Naive thymus-derived CD8-positive, alpha-beta T cell (primary cell): ENCODE data around the gene CD68. TPM values are rescaled to one million over a fixed set of nuclear protein-coding genes. Genes with fewer than 3 reads are reported as not detected.

Experiments used
- ATAC-seq, 2 donors: fragments of 150-1000 bp; cut with Tn5 transposase in 1 of 2; sonication (Bioruptor Pico), chemical (Tn5 transposase) in 1 of 2; 1 replicate in 1 of 2; 2 replicates in 1 of 2; pipeline ENCODE4 v1.10.0; 2021; ENCODE audit warnings: mild to moderate bottlenecking in 2 of 2, moderate library complexity in 2 of 2
- POLR2A ChIA-PET: fragments of 350-600 bp; sonication (Branson Sonifier 250); formaldehyde crosslinking; loops from one replicate; lab custom pipeline; 2021; ENCODE audit warnings: antibody characterized with exemption; lab: Charles Lee
- DNase-seq, 10 donors: peaks; one replicate each; pipeline versions ENCODE4 v3.0.0 to v3.0.0-alpha.2; 2020 to 2022
- H3K27ac Mint-ChIP-seq, 10 donors: one replicate each; pipeline ENCODE4 v1.8.0; 2020 to 2022; ENCODE audit warnings: mild to moderate bottlenecking in 10 of 10, mixed read lengths in 10 of 10, moderate library complexity in 4 of 10, inconsistent platforms in 1 of 10
- H3K27me3 Mint-ChIP-seq, 5 donors: one replicate each; pipeline ENCODE4 v1.8.0; 2021 to 2022; ENCODE audit warnings: mixed read lengths in 5 of 5
- H3K36me3 Mint-ChIP-seq, 3 donors: one replicate each; pipeline ENCODE4 v1.8.0; 2020 to 2022; ENCODE audit warnings: mixed read lengths in 3 of 3, mild to moderate bottlenecking in 2 of 3, inconsistent platforms in 1 of 3
- H3K4me1 Mint-ChIP-seq, 4 donors: one replicate each; pipeline ENCODE4 v1.8.0; 2021 to 2022; ENCODE audit warnings: mixed read lengths in 4 of 4
- H3K4me3 Mint-ChIP-seq, 10 donors: one replicate each; pipeline ENCODE4 v1.8.0; 2020 to 2022; ENCODE audit warnings: mild to moderate bottlenecking in 10 of 10, mixed read lengths in 10 of 10, moderate library complexity in 6 of 10, inconsistent platforms in 1 of 10
- H3K9me3 Mint-ChIP-seq, 9 donors: one replicate each; pipeline ENCODE4 v1.8.0; 2020 to 2022; ENCODE audit warnings: mixed read lengths in 9 of 9, mild to moderate bottlenecking in 3 of 9, inconsistent platforms in 1 of 9, moderate library complexity in 1 of 9
- polyA plus RNA-seq, 3 donors: library from polyadenylated mRNA; unstranded; fragments of 300-500 nt; fragmentation: Illumina TruSeq; gene quantifications; one replicate each; pipeline ENCODE4 v1.2.3, GENCODE V29; 2021
- total RNA-seq, 8 experiments: library from RNA in 2 of 8; stranded (reverse) in 2 of 8; gene quantifications; one replicate each; pipeline ENCODE4 v1.2.3 and lab custom pipeline; 2021 to 2026

CD68 gene
- total and polyA plus RNA-seq, 5 experiments from 2014 or later, result 0.15 to 4.6 (median 0.59) TPM

DNA sequence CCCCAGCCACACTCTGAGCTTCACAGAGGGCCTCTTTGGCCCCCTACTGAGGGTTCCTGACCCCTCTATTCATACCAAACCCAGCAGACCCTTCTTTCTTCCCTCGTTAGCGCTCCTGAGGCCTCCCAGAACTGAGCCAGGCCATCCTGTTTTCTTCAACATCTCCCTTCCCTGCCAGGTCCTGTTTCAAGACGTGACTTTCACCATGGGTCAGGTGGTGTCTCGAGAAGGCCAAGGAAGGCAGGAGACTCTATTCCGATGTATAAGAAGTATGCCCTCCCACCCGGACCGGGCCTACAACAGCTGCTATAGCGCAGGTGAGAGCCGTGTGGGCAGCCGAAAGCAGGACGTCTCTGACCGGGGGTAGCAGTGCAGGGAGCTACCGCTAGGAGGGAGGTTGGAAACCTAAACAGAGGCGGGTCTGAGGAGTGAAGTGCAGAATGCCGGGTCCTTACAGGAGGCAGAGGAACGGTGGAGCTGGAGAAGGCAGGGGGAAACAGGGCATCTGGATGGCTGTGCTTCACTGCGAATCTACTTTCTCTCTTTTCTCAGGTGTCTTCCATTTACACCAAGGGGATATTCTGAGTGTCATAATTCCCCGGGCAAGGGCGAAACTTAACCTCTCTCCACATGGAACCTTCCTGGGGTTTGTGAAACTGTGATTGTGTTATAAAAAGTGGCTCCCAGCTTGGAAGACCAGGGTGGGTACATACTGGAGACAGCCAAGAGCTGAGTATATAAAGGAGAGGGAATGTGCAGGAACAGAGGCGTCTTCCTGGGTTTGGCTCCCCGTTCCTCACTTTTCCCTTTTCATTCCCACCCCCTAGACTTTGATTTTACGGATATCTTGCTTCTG lies 19.0 kb upstream of the CD68 start:
- Mint-ChIP-seq H3K4me3 (peak overlapping the region; percentile 88 to 98 (median 94)), H3K36me3 (peaks cover 0 to 21% (median 3%) of the 10 kb centered on the region in 3 donors), H3K27ac (peak overlapping the region; percentile 83 to 99 (median 97)), H3K9me3 (no peaks in the 10 kb centered on the region), H3K27me3 (no peaks in the 10 kb centered on the region), H3K4me1 (peaks cover 34 to 62% (median 59%) of the 10 kb centered on the region in 4 donors)
- peak in 7 of 10 donors; percentile 33 to 53 (median 44) for DNase-seq
- ATAC-seq, result peak; percentile 17 to 22
- POLR2A ChIA-PET, result interaction anchor here (0.7 to 3.9 kb wide), 33 partner anchors 8 to 224 kb away, joined by 3 to 37 read pairs (median 6); partner anchors contain the start of genes ACAP1, ATP1B2, CD68 and MPDU1

DNA sequence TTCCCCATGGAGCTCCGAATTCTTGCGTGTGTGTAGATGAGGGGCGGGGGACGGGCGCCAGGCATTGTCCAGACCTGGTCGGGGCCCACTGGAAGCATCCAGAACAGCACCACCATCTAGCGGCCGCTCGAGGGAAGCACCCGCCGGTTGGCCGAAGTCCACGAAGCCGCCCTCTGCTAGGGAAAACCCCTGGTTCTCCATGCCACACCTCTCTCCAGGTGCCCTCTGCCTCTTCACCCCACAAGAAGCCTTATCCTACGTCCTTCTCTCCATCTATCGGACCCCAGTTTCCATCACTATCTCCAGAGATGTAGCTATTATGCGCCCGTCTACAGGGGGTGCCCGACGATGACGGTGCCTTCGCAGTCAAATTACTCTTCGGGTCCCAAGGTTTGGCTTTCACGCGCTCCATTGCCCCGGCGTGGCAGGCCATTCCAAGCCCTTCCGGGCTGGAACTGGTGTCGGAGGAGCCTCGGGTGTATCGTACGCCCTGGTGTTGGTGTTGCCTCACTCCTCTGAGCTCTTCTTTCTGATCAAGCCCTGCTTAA lies 18.3 kb upstream of the CD68 start:
- peaks cover 31 to 59% (median 55%) of the 10 kb centered on the region in 4 donors for H3K4me1 Mint-ChIP-seq
- no peaks in the 10 kb centered on the region for H3K27me3 Mint-ChIP-seq
- H3K36me3 Mint-ChIP-seq, result peaks cover 0 to 27% (median 3%) of the 10 kb centered on the region in 3 donors
- peak overlapping the region; percentile 83 to 99 (median 97) for H3K27ac Mint-ChIP-seq
- peak; percentile 62 to 69 for ATAC-seq
- no peaks in the 10 kb centered on the region for H3K9me3 Mint-ChIP-seq
- H3K4me3 Mint-ChIP-seq, result peak overlapping the region; percentile 88 to 98 (median 94)
- DNase-seq, result peak; percentile 60 to 89 (median 78)
- POLR2A ChIA-PET, result interaction anchor here (0.6 to 3.9 kb wide), 36 partner anchors 9 to 595 kb away, joined by 3 to 37 read pairs (median 6); partner anchors contain the start of genes ACAP1, ATP1B2, CD68 and MPDU1

DNA sequence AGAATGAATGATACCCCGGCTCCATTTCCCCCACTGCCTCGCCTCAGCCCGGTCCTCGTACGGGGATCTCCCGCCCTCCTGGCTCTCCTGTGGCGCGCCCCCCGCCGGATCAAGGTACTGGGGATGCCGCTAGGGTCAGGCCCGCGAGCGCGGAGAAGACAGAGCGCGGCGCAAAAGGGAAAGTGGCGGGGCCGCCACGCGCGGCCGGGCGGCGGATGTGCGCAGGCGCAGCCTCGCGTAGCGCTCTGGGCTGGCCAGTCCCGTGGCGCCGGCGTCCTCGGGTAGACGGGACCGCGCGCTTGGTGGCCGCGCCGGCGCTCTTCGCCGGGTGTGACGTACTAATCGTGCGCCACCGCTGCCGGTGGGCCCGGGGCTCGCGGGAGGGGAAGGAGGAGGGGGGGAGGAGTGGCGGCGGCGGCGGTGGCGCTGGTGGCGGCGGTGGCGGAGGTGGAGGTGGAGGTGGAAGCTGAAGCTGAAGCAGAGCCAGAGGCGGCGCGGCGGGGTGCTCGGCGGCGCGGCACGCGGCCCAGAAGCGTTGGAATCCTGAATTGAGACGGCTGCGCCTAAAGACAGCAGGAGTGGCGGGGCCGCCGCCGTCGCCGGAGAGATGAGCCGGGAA lies 17.7 kb upstream of the CD68 start, which contains the start of gene SENP3:
SENP3 (plus strand) TSS at position 331 of the 619 bp plus-strand sequence. CDS start 1,158 bp downstream, outside the sequence.
- peak within 1 kb of the TSS; percentile 88 to 98 (median 94) for H3K4me3 Mint-ChIP-seq
- peaks cover 0 to 28% (median 4%) of the 10 kb centered on the region in 3 donors for H3K36me3 Mint-ChIP-seq
- H3K27me3 Mint-ChIP-seq, result no peaks in the 10 kb centered on the region
- peak within 1 kb of the TSS; percentile 83 to 99 (median 97) for H3K27ac Mint-ChIP-seq
- DNase-seq (peak; percentile 87 to 95 (median 90)), ATAC-seq (peak; percentile 84 to 87)
- H3K4me1 Mint-ChIP-seq, result peaks cover 28 to 55% (median 50%) of the 10 kb centered on the region in 4 donors
- no peaks in the 10 kb centered on the region for H3K9me3 Mint-ChIP-seq
- POLR2A ChIA-PET, result interaction anchor here (0.6 to 3.9 kb wide), 30 partner anchors 9 to 595 kb away, joined by 3 to 37 read pairs (median 7); partner anchors contain the start of genes ACAP1, CD68, FXR2 and MPDU1

DNA sequence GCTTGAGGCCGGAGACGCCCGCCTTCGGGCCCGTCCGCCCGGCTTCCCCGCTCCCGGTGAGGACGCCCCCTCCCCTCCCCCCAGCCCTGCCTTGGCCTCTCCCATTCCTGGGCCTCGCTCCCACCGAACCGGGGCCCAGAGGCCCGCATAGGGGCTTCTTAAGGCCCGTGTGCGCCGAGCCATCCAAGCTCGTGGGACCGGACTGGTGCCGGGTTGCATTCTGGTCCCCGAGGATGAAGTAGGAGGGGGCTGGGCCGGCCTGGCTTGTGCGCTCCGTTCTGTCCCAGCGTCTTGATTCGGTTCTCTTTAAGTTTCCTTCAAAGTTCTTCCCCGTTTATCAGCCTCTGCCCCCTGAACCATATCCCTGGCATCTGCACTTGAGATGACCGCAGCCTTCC lies 17.2 kb upstream of the CD68 start:
- H3K36me3 Mint-ChIP-seq, result peaks cover 0 to 33% (median 7%) of the 10 kb centered on the region in 3 donors
- H3K9me3 Mint-ChIP-seq, result no peaks in the 10 kb centered on the region
- no peaks in the 10 kb centered on the region for H3K27me3 Mint-ChIP-seq
- peak overlapping the region; percentile 72 to 97 (median 90) for H3K27ac Mint-ChIP-seq
- peak in 1 of 2 donors; percentile 5 for ATAC-seq
- peaks cover 28 to 54% (median 48%) of the 10 kb centered on the region in 4 donors for H3K4me1 Mint-ChIP-seq
- POLR2A ChIA-PET, result interaction anchor here (1.1 to 3.9 kb wide), 11 partner anchors 10 to 126 kb away, joined by 3 to 37 read pairs (median 13); partner anchors contain the start of genes CD68, FXR2, MPDU1 and TMEM102
- no peak for DNase-seq
- peak overlapping the region; percentile 81 to 98 (median 90) for H3K4me3 Mint-ChIP-seq

DNA sequence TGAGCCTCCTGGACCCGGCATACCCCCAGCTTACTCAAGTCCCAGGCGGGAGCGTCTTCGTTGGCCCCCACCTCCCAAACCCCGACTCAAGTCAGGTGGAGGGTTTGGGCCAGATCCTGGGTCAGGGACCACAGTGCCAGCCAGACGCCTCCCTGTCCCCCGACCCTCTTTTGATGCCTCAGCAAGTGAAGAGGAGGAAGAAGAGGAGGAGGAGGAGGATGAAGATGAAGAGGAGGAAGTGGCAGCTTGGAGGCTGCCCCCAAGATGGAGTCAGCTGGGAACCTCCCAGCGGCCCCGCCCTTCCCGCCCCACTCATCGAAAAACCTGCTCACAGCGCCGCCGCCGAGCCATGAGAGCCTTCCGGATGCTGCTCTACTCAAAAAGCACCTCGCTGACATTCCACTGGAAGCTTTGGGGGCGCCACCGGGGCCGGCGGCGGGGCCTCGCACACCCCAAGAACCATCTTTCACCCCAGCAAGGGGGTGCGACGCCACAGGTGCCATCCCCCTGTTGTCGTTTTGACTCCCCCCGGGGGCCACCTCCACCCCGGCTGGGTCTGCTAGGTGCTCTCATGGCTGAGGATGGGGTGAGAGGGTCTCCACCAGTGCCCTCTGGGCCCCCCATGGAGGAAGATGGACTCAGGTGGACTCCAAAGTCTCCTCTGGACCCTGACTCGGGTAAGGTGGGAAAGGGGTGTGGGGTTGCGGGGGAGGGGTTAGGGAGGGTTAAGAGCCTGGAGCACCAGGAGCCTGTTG lies 16.1 kb upstream of the CD68 start:
- H3K9me3 Mint-ChIP-seq, result no peaks in the 10 kb centered on the region
- H3K27ac Mint-ChIP-seq, result peak overlapping the region in 6 of 10 donors; percentile 56 to 92 (median 84)
- POLR2A ChIA-PET, result interaction anchor here (1.4 to 3.9 kb wide), 3 partner anchors 20 to 128 kb away, joined by 3 to 33 read pairs (median 14); partner anchors contain the start of genes MPDU1, TMEM102, TP53 and WRAP53
- ATAC-seq (no peak), DNase-seq (no peak)
- peaks cover 28 to 50% (median 43%) of the 10 kb centered on the region in 4 donors for H3K4me1 Mint-ChIP-seq
- no peaks in the 10 kb centered on the region for H3K27me3 Mint-ChIP-seq
- H3K4me3 Mint-ChIP-seq, result peak overlapping the region; percentile 81 to 98 (median 88)
- peaks cover 0 to 39% (median 7%) of the 10 kb centered on the region in 3 donors for H3K36me3 Mint-ChIP-seq

DNA sequence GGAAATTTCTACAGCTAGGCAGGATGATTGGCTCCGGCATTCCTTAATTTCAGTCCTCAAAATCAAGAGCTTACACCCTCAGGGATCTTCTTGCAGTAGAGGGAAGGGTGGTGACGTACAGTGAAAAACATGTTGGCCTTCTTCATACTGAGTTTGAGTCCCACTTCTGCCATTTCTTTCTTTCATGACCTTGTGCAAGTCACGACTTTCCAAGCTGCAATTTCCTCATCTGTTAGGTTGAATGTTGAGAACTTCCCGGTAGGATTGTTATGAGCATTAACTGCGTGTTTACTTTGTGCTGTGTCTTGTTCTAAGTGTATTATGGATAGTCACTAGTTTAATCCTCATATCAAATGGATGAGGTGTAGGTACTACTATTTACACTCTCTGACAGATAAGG lies 9.9 kb upstream of the CD68 start:
- ATAC-seq (no peak), DNase-seq (no peak)
- POLR2A ChIA-PET, result interaction anchor here (0.6 to 7.4 kb wide), 7 partner anchors 13 to 117 kb away, joined by 3 to 129 read pairs (median 4); partner anchors contain the start of genes MPDU1, TP53 and WRAP53
- Mint-ChIP-seq H3K36me3 (peaks cover 4 to 76% (median 17%) of the 10 kb centered on the region in 3 donors), H3K9me3 (peaks cover 0 to 1% (median 0%) of the 10 kb centered on the region in 9 donors), H3K4me3 (peak overlapping the region in 1 of 10 donors; percentile 3), H3K27ac (peak overlapping the region in 3 of 10 donors; percentile 0 to 39 (median 33)), H3K27me3 (no peaks in the 10 kb centered on the region), H3K4me1 (peaks cover 18 to 26% (median 23%) of the 10 kb centered on the region in 4 donors)

DNA sequence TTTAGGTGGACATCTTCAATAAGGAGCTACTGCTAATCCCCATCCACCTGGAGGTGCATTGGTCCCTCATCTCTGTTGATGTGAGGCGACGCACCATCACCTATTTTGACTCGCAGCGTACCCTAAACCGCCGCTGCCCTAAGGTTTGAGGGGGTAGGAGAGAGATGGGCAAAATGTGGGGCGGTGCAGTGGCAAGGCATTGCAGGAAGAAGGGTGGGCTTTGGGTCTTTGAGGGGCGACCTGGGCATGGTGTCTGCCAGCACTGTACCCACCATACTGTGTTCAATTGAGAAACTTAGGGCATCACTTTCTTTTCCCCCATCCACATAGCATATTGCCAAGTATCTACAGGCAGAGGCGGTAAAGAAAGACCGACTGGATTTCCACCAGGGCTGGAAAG lies 9.1 kb upstream of the CD68 start:
- H3K4me3 Mint-ChIP-seq, result peak overlapping the region in 2 of 10 donors; percentile 10 to 26
- POLR2A ChIA-PET, result interaction anchor here (0.6 to 7.4 kb wide), 5 partner anchors 13 to 116 kb away, joined by 4 to 129 read pairs (median 4); partner anchors contain the start of genes MPDU1, TP53 and WRAP53
- no peak for ATAC-seq
- no peaks in the 10 kb centered on the region for H3K27me3 Mint-ChIP-seq
- H3K27ac Mint-ChIP-seq, result peak overlapping the region in 8 of 10 donors; percentile 29 to 84 (median 62)
- peaks cover 0 to 1% (median 0%) of the 10 kb centered on the region in 9 donors for H3K9me3 Mint-ChIP-seq
- H3K36me3 Mint-ChIP-seq, result peaks cover 4 to 76% (median 23%) of the 10 kb centered on the region in 3 donors
- no peak for DNase-seq
- H3K4me1 Mint-ChIP-seq, result peaks cover 18 to 34% (median 31%) of the 10 kb centered on the region in 4 donors

DNA sequence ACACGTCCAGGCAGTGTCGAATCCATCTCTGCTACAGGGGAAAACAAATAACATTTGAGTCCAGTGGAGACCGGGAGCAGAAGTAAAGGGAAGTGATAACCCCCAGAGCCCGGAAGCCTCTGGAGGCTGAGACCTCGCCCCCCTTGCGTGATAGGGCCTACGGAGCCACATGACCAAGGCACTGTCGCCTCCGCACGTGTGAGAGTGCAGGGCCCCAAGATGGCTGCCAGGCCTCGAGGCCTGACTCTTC lies 7.2 kb upstream of the CD68 start:
- H3K27me3 Mint-ChIP-seq, result no peaks in the 10 kb centered on the region
- peaks cover 21 to 50% (median 43%) of the 10 kb centered on the region in 4 donors for H3K4me1 Mint-ChIP-seq
- POLR2A ChIA-PET, result interaction anchor here (0.7 to 7.4 kb wide), 13 partner anchors 11 to 267 kb away, joined by 3 to 129 read pairs (median 7); partner anchors contain the start of genes ACAP1, FXR2, MPDU1 and POLR2A
- ATAC-seq (peak in 1 of 2 donors; percentile 83), DNase-seq (no peak)
- H3K27ac Mint-ChIP-seq, result peak overlapping the region; percentile 95 to 100 (median 99)
- peaks cover 0 to 1% (median 0%) of the 10 kb centered on the region in 9 donors for H3K9me3 Mint-ChIP-seq
- H3K36me3 Mint-ChIP-seq, result peaks cover 4 to 77% (median 34%) of the 10 kb centered on the region in 3 donors
- peak overlapping the region; percentile 91 to 100 (median 98) for H3K4me3 Mint-ChIP-seq

DNA sequence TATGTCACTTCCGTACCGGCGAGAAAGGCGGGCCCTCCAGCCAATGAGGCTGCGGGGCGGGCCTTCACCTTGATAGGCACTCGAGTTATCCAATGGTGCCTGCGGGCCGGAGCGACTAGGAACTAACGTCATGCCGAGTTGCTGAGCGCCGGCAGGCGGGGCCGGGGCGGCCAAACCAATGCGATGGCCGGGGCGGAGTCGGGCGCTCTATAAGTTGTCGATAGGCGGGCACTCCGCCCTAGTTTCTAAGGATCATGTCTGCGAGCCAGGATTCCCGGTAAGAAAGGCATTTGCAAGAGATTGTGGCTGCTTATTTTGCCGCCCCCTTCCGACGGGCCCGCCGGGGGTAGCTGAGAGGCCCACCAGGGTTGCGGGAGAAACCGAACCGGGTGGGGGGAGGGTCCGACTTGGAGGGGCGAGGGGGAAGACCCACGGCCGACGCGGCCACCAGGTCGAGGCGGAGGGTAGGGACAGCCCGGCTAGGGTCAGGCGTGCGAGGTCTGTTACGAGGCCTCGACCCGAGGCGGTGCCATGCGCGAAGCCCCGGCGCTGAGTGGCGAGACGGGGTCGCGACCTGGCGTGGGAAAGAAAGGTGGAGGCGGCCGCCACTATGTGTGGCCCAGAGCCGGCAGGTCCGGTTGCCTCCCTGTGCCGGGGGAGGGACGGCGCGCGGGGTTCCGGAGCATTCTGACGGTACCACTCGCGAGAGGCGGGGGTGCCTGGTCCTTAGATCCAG lies 6.7 kb upstream of the CD68 start:
- H3K4me3 Mint-ChIP-seq, result peak overlapping the region; percentile 91 to 100 (median 98)
- no peaks in the 10 kb centered on the region for H3K27me3 Mint-ChIP-seq
- ATAC-seq (peak; percentile 12 to 85), DNase-seq (peak; percentile 97 to 100 (median 100))
- POLR2A ChIA-PET, result interaction anchor here (0.6 to 7.4 kb wide), 21 partner anchors 10 to 342 kb away, joined by 3 to 129 read pairs (median 6); partner anchors contain the start of genes ACAP1, FXR2, MPDU1 and NEURL4
- H3K27ac Mint-ChIP-seq, result peak overlapping the region; percentile 95 to 100 (median 99)
- H3K4me1 Mint-ChIP-seq, result peaks cover 19 to 51% (median 44%) of the 10 kb centered on the region in 4 donors
- peaks cover 4 to 77% (median 37%) of the 10 kb centered on the region in 3 donors for H3K36me3 Mint-ChIP-seq
- H3K9me3 Mint-ChIP-seq, result peaks cover 0 to 1% (median 0%) of the 10 kb centered on the region in 9 donors
